ENCODE data around the gene NELL2. TPM values are rescaled to one million over a fixed set of nuclear protein-coding genes. Genes with fewer than 3 reads are reported as not detected.

Gene NELL2
- total and polyA plus RNA-seq, 2 donors (not counting 1 experiment from before 2014, with no cell fraction given) = 0.17 TPM; not detected in 1

DNA sequence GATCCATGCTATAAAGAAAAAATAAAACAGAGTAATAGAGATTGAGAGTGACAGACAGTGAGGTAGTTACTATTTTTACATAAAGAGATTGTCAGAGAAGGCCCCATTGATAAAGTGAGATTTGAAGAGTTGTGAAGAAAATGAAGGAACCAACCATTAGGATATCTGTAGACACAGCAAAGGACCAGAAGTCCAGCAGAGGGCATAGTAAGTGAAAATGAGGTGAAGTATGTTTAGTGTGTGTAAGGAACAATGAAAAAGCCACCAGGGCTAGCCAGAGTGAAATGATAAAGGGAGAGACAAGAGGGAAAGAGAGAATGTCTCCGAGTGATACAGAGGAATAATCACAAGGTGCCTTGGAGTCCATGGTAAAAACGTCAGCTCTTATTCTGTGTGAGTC, 411.0 kb downstream of the NELL2 start:
- H3K27me3 ChIP-seq (ENCODE audit: control insufficient read depth, insufficient read depth, low read length) = no peaks in the 10 kb centered on the region
- no peak overlapping the region for H3K27ac ChIP-seq (ENCODE audit: insufficient read depth, low read length)
- H3K79me2 ChIP-seq (ENCODE audit: control insufficient read depth, insufficient read depth, low read length) = no peaks in the 10 kb centered on the region
- H3K4me3 ChIP-seq (replicated peaks in 1 of 4; ENCODE audit: control extremely low read depth in 1 of 4, insufficient read depth in 1 of 4, low read depth in 3 of 4, low read length in 4 of 4) = no peak overlapping the region
- TF ChIP-seq EZH2 (IDR thresholded peaks at IDR 0.05; ENCODE audit: low read length, missing control alignments) = no peak
- H3K36me3 ChIP-seq (ENCODE audit: control insufficient read depth, insufficient read depth, low read length) = no peaks in the 10 kb centered on the region
- H3K9me3 ChIP-seq (ENCODE audit: control insufficient read depth, insufficient read depth, low read depth, low read length) = no peaks in the 10 kb centered on the region
- H4K20me1 ChIP-seq (ENCODE audit: control insufficient read depth, extremely low read depth, insufficient read depth, low read length) = no peaks in the 10 kb centered on the region
- H2AFZ ChIP-seq (ENCODE audit: low read length) = no peak overlapping the region
- no peak for DNase-seq (ENCODE audit: low read depth in 2 of 2)
- no peaks in the 10 kb centered on the region for H3K4me1 ChIP-seq (ENCODE audit: control insufficient read depth, extremely low read depth, insufficient read depth, low read length)
- no peak overlapping the region for H3K4me2 ChIP-seq (ENCODE audit: extremely low read depth, insufficient read depth, low read length)
- H3K9ac ChIP-seq (ENCODE audit: insufficient read depth, low read length) = no peak overlapping the region

DNA sequence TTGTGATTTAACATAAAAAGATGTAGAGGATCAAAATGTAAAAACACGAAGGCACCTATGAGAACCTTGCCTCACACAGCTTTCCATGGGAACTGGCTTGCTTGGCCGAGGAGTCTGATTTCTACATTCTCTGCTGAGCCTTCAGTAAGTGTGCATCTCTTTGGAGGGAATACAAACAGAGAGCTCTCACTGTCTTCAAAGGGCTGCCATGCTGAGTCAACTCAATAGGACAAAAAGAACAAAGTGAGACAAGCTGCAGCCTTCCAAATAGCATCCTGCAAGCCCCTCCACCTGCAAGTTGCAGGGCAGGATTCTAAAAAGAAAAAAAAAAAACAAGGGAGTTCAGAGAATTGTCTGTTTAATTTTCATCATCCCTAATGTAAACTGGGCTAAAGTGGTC, 411.9 kb downstream of the NELL2 start:
- no peaks in the 10 kb centered on the region for H3K27me3 ChIP-seq (ENCODE audit: control insufficient read depth, insufficient read depth, low read length)
- no peak overlapping the region for H3K4me2 ChIP-seq (ENCODE audit: extremely low read depth, insufficient read depth, low read length)
- H3K4me1 ChIP-seq (ENCODE audit: control insufficient read depth, extremely low read depth, insufficient read depth, low read length) = no peaks in the 10 kb centered on the region
- no peaks in the 10 kb centered on the region for H3K79me2 ChIP-seq (ENCODE audit: control insufficient read depth, insufficient read depth, low read length)
- H3K36me3 ChIP-seq (ENCODE audit: control insufficient read depth, insufficient read depth, low read length) = no peaks in the 10 kb centered on the region
- H3K9ac ChIP-seq (ENCODE audit: insufficient read depth, low read length) = no peak overlapping the region
- H3K27ac ChIP-seq (ENCODE audit: insufficient read depth, low read length) = no peak overlapping the region
- H4K20me1 ChIP-seq (ENCODE audit: control insufficient read depth, extremely low read depth, insufficient read depth, low read length) = no peaks in the 10 kb centered on the region
- H2AFZ ChIP-seq (ENCODE audit: low read length) = no peak overlapping the region
- TF ChIP-seq EZH2 (IDR thresholded peaks at IDR 0.05; ENCODE audit: low read length, missing control alignments) = no peak
- TF ChIP-seq, protein P1, sequence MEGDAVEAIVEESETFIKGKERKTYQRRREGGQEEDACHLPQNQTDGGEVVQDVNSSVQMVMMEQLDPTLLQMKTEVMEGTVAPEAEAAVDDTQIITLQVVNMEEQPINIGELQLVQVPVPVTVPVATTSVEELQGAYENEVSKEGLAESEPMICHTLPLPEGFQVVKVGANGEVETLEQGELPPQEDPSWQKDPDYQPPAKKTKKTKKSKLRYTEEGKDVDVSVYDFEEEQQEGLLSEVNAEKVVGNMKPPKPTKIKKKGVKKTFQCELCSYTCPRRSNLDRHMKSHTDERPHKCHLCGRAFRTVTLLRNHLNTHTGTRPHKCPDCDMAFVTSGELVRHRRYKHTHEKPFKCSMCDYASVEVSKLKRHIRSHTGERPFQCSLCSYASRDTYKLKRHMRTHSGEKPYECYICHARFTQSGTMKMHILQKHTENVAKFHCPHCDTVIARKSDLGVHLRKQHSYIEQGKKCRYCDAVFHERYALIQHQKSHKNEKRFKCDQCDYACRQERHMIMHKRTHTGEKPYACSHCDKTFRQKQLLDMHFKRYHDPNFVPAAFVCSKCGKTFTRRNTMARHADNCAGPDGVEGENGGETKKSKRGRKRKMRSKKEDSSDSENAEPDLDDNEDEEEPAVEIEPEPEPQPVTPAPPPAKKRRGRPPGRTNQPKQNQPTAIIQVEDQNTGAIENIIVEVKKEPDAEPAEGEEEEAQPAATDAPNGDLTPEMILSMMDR (conservative IDR thresholded peaks at IDR 0.05 in 1 of 2, IDR thresholded peaks at IDR 0.05 in 1 of 2; ENCODE audit: low read depth in 1 of 2, low read length in 2 of 2) = no peak
- no peak for DNase-seq (ENCODE audit: low read depth in 2 of 2)
- H3K9me3 ChIP-seq (ENCODE audit: control insufficient read depth, insufficient read depth, low read depth, low read length) = no peaks in the 10 kb centered on the region
- no peak overlapping the region for H3K4me3 ChIP-seq (replicated peaks in 1 of 4; ENCODE audit: control extremely low read depth in 1 of 4, insufficient read depth in 1 of 4, low read depth in 3 of 4, low read length in 4 of 4)

DNA sequence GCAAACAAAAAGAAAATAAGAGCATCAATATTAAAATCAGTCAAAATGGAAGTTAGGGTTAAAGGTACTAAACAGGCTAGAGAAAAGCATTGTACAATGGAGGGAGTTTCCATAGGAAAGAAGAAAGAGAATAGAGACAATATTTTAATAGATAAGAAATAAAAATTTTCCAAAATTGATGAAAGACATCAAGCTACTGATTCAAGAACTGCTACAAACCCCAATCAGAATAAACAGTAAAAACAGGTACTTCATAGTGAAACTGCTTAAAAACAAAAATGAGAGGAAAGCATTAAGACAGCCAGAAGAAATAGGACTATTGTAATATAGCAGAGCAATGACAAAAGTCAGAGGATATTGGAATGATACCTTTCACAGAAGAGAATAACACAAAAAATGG, 413.4 kb downstream of the NELL2 start:
- no peaks in the 10 kb centered on the region for H3K9me3 ChIP-seq (ENCODE audit: control insufficient read depth, insufficient read depth, low read depth, low read length)
- H4K20me1 ChIP-seq (ENCODE audit: control insufficient read depth, extremely low read depth, insufficient read depth, low read length) = no peaks in the 10 kb centered on the region
- no peaks in the 10 kb centered on the region for H3K79me2 ChIP-seq (ENCODE audit: control insufficient read depth, insufficient read depth, low read length)
- no peak for DNase-seq (ENCODE audit: low read depth in 2 of 2)
- H3K4me2 ChIP-seq (ENCODE audit: extremely low read depth, insufficient read depth, low read length) = no peak overlapping the region
- H3K4me1 ChIP-seq (ENCODE audit: control insufficient read depth, extremely low read depth, insufficient read depth, low read length) = no peaks in the 10 kb centered on the region
- H2AFZ ChIP-seq (ENCODE audit: low read length) = no peak overlapping the region
- no peak overlapping the region for H3K27ac ChIP-seq (ENCODE audit: insufficient read depth, low read length)
- no peak overlapping the region for H3K4me3 ChIP-seq (replicated peaks in 1 of 4; ENCODE audit: control extremely low read depth in 1 of 4, insufficient read depth in 1 of 4, low read depth in 3 of 4, low read length in 4 of 4)
- H3K36me3 ChIP-seq (ENCODE audit: control insufficient read depth, insufficient read depth, low read length) = no peaks in the 10 kb centered on the region
- no peak overlapping the region for H3K9ac ChIP-seq (ENCODE audit: insufficient read depth, low read length)
- TF ChIP-seq, protein P1 (conservative IDR thresholded peaks at IDR 0.05 in 1 of 2, IDR thresholded peaks at IDR 0.05 in 1 of 2; ENCODE audit: low read depth in 1 of 2, low read length in 2 of 2) = no peak
- no peak for TF ChIP-seq EZH2 (IDR thresholded peaks at IDR 0.05; ENCODE audit: low read length, missing control alignments)
- H3K27me3 ChIP-seq (ENCODE audit: control insufficient read depth, insufficient read depth, low read length) = no peaks in the 10 kb centered on the region
